ENCODE measurements around the gene PHGDH.

PHGDH gene

DNA sequence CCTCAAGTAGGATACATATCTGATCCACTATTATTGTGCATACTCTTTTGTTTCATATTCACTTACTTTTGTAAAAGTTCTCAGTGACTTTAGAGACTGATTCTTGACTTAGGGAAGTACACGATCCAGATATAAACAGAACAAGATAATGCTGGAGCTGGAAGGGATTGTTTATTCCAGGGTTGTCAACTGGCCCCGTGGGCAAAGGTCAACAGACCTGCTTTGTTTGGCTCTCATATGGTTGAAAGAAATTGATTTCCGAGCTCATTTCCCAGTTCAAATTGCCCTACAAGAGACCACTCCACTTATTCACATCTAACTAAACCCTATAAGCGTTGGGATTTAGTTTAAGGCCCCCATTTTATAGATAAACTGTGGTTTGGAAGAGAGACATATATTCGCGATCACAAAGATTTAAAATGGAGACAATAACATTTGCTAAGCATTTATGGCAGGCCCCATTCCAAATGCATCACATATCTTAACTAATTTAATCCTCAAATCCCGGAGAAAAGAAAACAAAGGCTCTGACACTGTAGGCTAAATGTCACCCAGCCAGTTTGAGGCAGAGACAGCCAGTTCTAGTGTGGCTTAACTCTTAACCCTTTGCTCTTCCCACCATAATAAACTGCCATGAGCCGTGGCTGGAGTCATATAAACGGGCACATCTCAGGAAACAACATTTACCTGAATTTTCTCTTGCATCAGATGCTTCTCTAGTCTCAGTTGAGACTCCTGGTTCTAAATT lies 78.9 kb downstream of the PHGDH start:
- no peak for DNase-seq (ENCODE audit: low read depth in 2 of 2)

DNA sequence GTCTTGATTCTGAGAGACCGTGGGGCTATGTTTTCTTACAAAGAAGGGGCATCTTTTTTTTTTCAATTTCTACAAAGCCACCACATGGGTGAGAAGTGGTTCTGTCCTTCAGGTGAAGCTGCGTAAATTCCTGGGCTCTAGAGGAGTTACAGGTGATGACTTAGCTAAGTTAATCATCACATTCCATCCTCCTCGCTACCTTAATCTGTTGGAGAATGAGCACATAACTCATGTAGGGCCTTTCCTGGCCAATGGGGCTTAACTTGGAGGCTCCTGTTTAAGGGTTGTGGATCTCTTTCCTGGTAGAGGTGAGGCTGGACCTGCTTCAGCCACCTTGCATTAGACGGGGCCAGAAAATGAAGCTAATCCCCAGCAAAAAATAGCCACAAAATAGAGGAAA lies 79.6 kb downstream of the PHGDH start:
- DNase-seq (ENCODE audit: low read depth in 2 of 2) = no peak
